ENCODE measurements around the gene BGN. TPM values are rescaled to one million over a fixed set of nuclear protein-coding genes. Genes with fewer than 3 reads are reported as not detected.
A peak's percentile ranks its signal among the peaks of the same experiment; 100 is the strongest.

BGN gene
- total and polyA plus RNA-seq, 4 donors: 77.9 to 161 (median 126) TPM

DNA sequence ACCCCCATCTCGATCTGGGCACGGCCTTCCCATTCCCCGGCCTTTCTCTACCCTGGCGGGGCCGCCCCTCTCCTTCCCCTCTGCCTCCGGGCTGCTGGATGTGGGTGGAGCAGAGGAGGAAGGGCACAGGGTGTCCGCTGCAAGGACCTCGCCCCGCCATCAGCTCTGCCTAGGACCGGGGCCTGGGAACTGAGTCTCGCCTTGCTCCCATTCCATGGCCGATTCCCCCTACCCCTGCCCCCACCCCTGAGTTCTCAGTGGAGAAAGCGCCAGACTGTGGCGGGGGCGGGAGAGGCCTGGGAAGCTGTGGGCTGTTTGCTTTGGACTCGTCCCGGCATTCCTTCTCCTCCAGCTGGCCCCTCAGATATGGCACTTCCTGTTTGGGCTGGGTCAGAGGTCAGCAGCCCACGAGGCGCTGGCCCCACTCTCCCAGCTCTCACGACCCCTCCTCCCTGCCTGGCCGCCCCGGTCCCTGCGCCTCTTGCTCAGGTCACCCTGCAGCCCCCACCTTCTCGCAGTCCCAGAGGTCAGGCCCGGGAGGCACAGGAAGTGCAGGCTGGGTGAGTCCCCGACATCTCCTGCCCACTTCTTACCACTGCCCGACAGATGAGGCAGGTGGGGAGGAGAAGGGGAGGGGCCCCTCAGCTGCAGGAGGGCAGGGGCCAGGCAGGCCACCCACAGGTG lies 6.4 kb upstream of the BGN start:
- no peaks in the 10 kb centered on the region for H3K36me3 ChIP-seq (ENCODE audit: control insufficient read depth in 4 of 4, insufficient read depth in 4 of 4, low read length in 4 of 4)
- peaks cover 0 to 77% (median 20%) of the 10 kb centered on the region in 5 donors for H3K4me1 ChIP-seq (ENCODE audit: control insufficient read depth in 5 of 5, insufficient read depth in 5 of 5, low read length in 5 of 5)
- TF ChIP-seq, protein P1, sequence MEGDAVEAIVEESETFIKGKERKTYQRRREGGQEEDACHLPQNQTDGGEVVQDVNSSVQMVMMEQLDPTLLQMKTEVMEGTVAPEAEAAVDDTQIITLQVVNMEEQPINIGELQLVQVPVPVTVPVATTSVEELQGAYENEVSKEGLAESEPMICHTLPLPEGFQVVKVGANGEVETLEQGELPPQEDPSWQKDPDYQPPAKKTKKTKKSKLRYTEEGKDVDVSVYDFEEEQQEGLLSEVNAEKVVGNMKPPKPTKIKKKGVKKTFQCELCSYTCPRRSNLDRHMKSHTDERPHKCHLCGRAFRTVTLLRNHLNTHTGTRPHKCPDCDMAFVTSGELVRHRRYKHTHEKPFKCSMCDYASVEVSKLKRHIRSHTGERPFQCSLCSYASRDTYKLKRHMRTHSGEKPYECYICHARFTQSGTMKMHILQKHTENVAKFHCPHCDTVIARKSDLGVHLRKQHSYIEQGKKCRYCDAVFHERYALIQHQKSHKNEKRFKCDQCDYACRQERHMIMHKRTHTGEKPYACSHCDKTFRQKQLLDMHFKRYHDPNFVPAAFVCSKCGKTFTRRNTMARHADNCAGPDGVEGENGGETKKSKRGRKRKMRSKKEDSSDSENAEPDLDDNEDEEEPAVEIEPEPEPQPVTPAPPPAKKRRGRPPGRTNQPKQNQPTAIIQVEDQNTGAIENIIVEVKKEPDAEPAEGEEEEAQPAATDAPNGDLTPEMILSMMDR (IDR thresholded peaks at IDR 0.05; ENCODE audit: control extremely low read depth, extremely low read depth): no peak
- 45 to 49% methylated on average over 14 to 27 of the region's 27 CpGs for WGBS, 2 donors
- no peaks in the 10 kb centered on the region for H3K27me3 ChIP-seq (ENCODE audit: control insufficient read depth in 3 of 3, insufficient read depth in 3 of 3, low read length in 2 of 3)
- peak; percentile 73 to 81 (median 78) for DNase-seq
- no peak overlapping the region for H3K4me3 ChIP-seq
- no peak for ATAC-seq (ENCODE audit: insufficient read depth, low FRiP score)
- peak overlapping the region; percentile 35 to 44 for H3K27ac ChIP-seq (ENCODE audit: low read depth in 1 of 2, low read length in 1 of 2)
- H3K9ac ChIP-seq (ENCODE audit: insufficient read depth in 1 of 2, low read length in 2 of 2): no peak overlapping the region
- no peaks in the 10 kb centered on the region for H3K9me3 ChIP-seq (ENCODE audit: control insufficient read depth in 4 of 4, insufficient read depth in 3 of 4, low read length in 3 of 4)

DNA sequence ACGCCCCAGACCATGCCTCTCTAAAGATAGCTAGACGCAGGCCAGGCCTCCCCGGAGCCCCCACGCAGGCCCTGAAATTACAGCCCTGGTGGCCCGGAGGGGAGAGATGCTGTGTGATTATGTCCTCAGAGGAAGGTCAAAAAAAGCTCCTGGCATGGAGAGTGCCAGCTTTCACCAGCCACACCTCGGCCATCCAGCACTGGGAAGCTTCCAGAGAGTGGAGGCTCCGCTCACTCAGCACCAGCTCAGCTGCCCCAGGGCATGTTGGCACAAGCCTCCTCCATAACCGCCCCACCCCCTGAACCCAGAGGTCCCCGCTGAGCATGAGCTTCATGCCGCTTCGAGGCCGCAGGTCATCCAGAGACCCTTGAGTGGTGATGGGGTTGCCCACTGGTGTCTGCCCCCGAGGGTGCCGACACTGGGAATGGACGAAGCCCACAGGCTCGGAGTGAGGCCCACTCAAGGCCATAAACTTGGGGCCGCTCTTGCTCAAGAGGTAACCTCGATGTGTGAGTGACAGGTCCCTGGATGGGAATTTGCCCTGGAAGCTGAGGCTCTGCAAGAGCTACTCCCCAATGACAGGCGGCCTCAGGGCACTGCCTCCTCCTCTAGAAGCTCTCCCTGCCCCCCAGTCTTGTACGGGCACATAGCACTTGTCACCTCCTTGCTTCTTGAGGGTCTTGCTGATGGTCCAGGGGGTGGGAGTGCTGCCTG lies 4.4 kb upstream of the BGN start:
- TF ChIP-seq, protein P1 (IDR thresholded peaks at IDR 0.05; ENCODE audit: control extremely low read depth, extremely low read depth): no peak
- DNase-seq (no peak), ATAC-seq (ENCODE audit: insufficient read depth, low FRiP score) (no peak)
- H3K27me3 ChIP-seq (ENCODE audit: control insufficient read depth in 3 of 3, insufficient read depth in 3 of 3, low read length in 2 of 3): no peaks in the 10 kb centered on the region
- no peak overlapping the region for H3K9ac ChIP-seq (ENCODE audit: insufficient read depth in 1 of 2, low read length in 2 of 2)
- no peaks in the 10 kb centered on the region for H3K9me3 ChIP-seq (ENCODE audit: control insufficient read depth in 4 of 4, insufficient read depth in 3 of 4, low read length in 3 of 4)
- H3K4me3 ChIP-seq: no peak overlapping the region
- H3K36me3 ChIP-seq (ENCODE audit: control insufficient read depth in 4 of 4, insufficient read depth in 4 of 4, low read length in 4 of 4): no peaks in the 10 kb centered on the region
- WGBS, 2 donors: 85 to 87% methylated on average over 12 to 20 of the region's 20 CpGs
- peaks cover 0 to 73% (median 20%) of the 10 kb centered on the region in 5 donors for H3K4me1 ChIP-seq (ENCODE audit: control insufficient read depth in 5 of 5, insufficient read depth in 5 of 5, low read length in 5 of 5)
- H3K27ac ChIP-seq (ENCODE audit: low read depth in 1 of 2, low read length in 1 of 2): no peak overlapping the region

DNA sequence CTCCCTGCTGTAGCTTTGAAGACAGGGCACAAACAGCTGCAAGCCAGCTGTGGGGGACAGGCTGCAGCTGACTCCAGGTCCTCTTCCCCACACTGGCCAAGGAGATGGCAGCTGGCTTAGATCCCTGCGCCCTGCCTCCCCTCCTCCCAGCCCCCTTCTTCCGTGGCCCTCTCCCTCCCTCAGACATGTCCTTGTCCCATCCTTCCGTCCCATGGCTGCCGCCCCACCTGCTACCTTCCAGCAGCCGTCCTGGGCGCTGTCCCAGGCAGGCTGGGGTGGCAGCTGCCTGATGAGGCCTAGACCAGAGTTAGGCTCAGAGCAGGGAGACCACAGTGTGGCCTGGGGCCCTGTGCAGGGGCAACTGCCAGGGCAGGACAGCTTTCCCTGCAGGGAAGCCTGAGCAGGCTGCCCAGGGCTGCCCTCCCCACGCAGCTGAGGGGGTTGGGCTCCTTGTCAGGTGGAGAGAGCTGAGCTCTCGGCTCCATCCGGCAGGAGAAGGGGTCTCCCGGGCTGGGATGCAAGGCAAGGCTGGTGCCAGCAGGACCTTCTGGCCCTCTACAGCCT lies 3.3 kb upstream of the BGN start:
- Histone ChIP-seq H3K27me3 (ENCODE audit: control insufficient read depth in 3 of 3, insufficient read depth in 3 of 3, low read length in 2 of 3) (no peaks in the 10 kb centered on the region), H3K36me3 (ENCODE audit: control insufficient read depth in 4 of 4, insufficient read depth in 4 of 4, low read length in 4 of 4) (no peaks in the 10 kb centered on the region), H3K4me3 (no peak overlapping the region), H3K9me3 (ENCODE audit: control insufficient read depth in 4 of 4, insufficient read depth in 3 of 4, low read length in 3 of 4) (no peaks in the 10 kb centered on the region), H3K4me1 (ENCODE audit: control insufficient read depth in 5 of 5, insufficient read depth in 5 of 5, low read length in 5 of 5) (peaks cover 0 to 66% (median 17%) of the 10 kb centered on the region in 5 donors), H3K9ac (ENCODE audit: insufficient read depth in 1 of 2, low read length in 2 of 2) (no peak overlapping the region), H3K27ac (ENCODE audit: low read depth in 1 of 2, low read length in 1 of 2) (peak overlapping the region in 1 of 2 donors; percentile 51)
- no peak for ATAC-seq (ENCODE audit: insufficient read depth, low FRiP score)
- DNase-seq: peak; percentile 79 to 81 (median 79)
- TF ChIP-seq, protein P1 (IDR thresholded peaks at IDR 0.05; ENCODE audit: control extremely low read depth, extremely low read depth): no peak
- WGBS, 2 donors: 26 to 54% methylated on average over 7 to 10 of the region's 10 CpGs

Measured in lung (tissue), 12 donors.